ENCODE measurements around the gene NOS2.
"Not testable (repeated sequence)": the region's sequence is repeated elsewhere in the genome, so short reads cannot be mapped to it uniquely, and the experiment has no call there.

- TF ChIP-seq CTCF, POLR2A, EP300 (IDR thresholded peaks at IDR 0.05): not testable (repeated sequence)
Measured at GRCh38 chr17:27725982-27726381, 74.3 kb downstream of the NOS2 start.

All from ovary (tissue), 3 donors.